Right lobe of liver (tissue), 6 donors: ENCODE results near the gene ZNF444. TPM values are rescaled to one million over a fixed set of nuclear protein-coding genes. Genes with fewer than 3 reads are reported as not detected.

Experiments
- ATAC-seq, 4 donors: fragments of 200-7000 bp; cut with Tn5 transposase; one replicate each; pipeline ENCODE4 v1.9.1; 2020; ENCODE audit warnings: mild to moderate bottlenecking in 4 of 4, moderate library complexity in 4 of 4
- DNase-seq, 3 donors: peaks; one replicate each; pipeline ENCODE4 v3.0.0-alpha.2; 2020
- H3K27ac ChIP-seq, 3 donors: fragments of 200-600 bp; one replicate each; pipeline ENCODE4 v1.8.0; 2022
- H3K27me3 ChIP-seq, 2 donors: fragments of 200-600 bp; one replicate each; pipeline ENCODE4 v1.8.0; 2022
- H3K36me3 ChIP-seq, 4 donors: fragments of 200-600 bp; sonication (generic) in 1 of 4; one replicate each; pipeline versions ENCODE4 v1.5.1 to v1.8.0; 2017 to 2022; ENCODE audit warnings: control low read depth in 1 of 4
- H3K4me1 ChIP-seq, 4 donors: fragments of 200-600 bp; sonication (generic) in 1 of 4; one replicate each; pipeline versions ENCODE4 v1.5.1 to v1.8.0; 2017 to 2022; ENCODE audit warnings: control low read depth in 1 of 4
- H3K4me3 ChIP-seq, 3 donors: fragments of 200-600 bp; one replicate each; pipeline ENCODE4 v1.8.0; 2022
- H3K9me3 ChIP-seq, 4 donors: fragments of 200-600 bp; sonication (generic) in 1 of 4; one replicate each; pipeline versions ENCODE4 v1.5.1 to v1.8.0; 2017 to 2022; ENCODE audit warnings: control low read depth in 1 of 4
- CTCF ChIP-seq, 4 donors: fragments of 200-600 bp in 3 of 4; fragments of 450-650 bp in 1 of 4; IDR thresholded peaks; one replicate each; pipeline versions ENCODE4 v1.5.1 to v1.8.0; 2016 to 2022; ENCODE audit warnings: antibody characterized with exemption in 4 of 4, mild to moderate bottlenecking in 2 of 4
- POLR2A ChIP-seq: fragments of 450-650 bp; IDR thresholded peaks from one replicate; pipeline ENCODE4 v1.6.1; 2017; ENCODE audit warnings: antibody characterized with exemption, mild to moderate bottlenecking
- WGBS: methylation state at CpG from one replicate; pipeline ENCODE4 v1.1.6; 2018; ENCODE audit warnings: low coverage, low lambda C conversion rate; ENCODE audit not compliant: insufficient coverage; ENCODE audit errors: missing lambda C conversion rate; 5-methylcytosine and 5-hydroxymethylcytosine counted together
- intact Hi-C, 2 donors: fragments of 100-400 bp; cut with DNase I; formaldehyde crosslinking; loops; one replicate each; pipeline versions ENCODE4 v1.11.2 to v1.14.1; 2022
- total RNA-seq, 6 experiments: library from RNA; depleted of rRNA in 2 of 6; stranded (reverse); fragments of >200 nt in 2 of 6; fragmentation: NEBNext Ultra II Directional in 3 of 6; extraction: Animal tissue kit (Norgen Biotek cat#: 25700) in 3 of 6; gene quantifications; one replicate each; pipeline versions ENCODE4 v1.1.0 to v1.2.4, GENCODE V29; 2016 to 2023
- donor health status: DM: no; HTN: yes; CAD: no.
- donor health status: DM: no; HTN: no; CAD: no.
- donor health status: DM: no; HTN: no; CAD: no.
- donor health status: DM: no; HTN: yes; CAD: no.
- donor health status: DM: no; HTN: yes; CAD: no.

The ZNF444 gene
- total RNA-seq, 6 experiments from 2014 or later: 23.2 to 38.4 (median 30.8) TPM

GRCh38 chr19:56156768-56157167 is 15.7 kb downstream of the ZNF444 start:
- Histone ChIP-seq H3K9me3 (no peaks in the 10 kb centered on the region), H3K27me3 (no peaks in the 10 kb centered on the region), H3K36me3 (peaks cover 0 to 28% (median 9%) of the 10 kb centered on the region in 4 donors), H3K4me1 (no peaks in the 10 kb centered on the region), H3K27ac (no peak overlapping the region), H3K4me3 (no peak overlapping the region)
- intact Hi-C loops: no loop called here
- peak in 1 of 4 donors; percentile 22 for ATAC-seq
- no peak for DNase-seq
- 100% methylated on average over 2 of the region's 11 CpGs for WGBS
- TF ChIP-seq POLR2A (no peak), CTCF (IDR thresholded peaks at IDR 0.05) (no peak)

- Histone ChIP-seq H3K36me3 (peaks cover 0 to 28% (median 9%) of the 10 kb centered on the region in 4 donors), H3K9me3 (no peaks in the 10 kb centered on the region), H3K4me1 (no peaks in the 10 kb centered on the region), H3K4me3 (no peak overlapping the region), H3K27ac (no peak overlapping the region), H3K27me3 (no peaks in the 10 kb centered on the region)
- ATAC-seq (no peak), DNase-seq (no peak)
- 95% methylated on average over 3 of the region's 16 CpGs for WGBS
- intact Hi-C loops: no loop called here
- TF ChIP-seq CTCF (IDR thresholded peaks at IDR 0.05) (no peak), POLR2A (no peak)
Observed at GRCh38 chr19:56158170-56158757, 17.2 kb downstream of the ZNF444 start.

GRCh38 chr19:56159009-56159559 is 18.0 kb downstream of the ZNF444 start:
- ATAC-seq: no peak
- Histone ChIP-seq H3K4me1 (no peaks in the 10 kb centered on the region), H3K27me3 (no peaks in the 10 kb centered on the region), H3K9me3 (no peaks in the 10 kb centered on the region), H3K4me3 (no peak overlapping the region), H3K36me3 (peaks cover 0 to 28% (median 8%) of the 10 kb centered on the region in 4 donors), H3K27ac (no peak overlapping the region)
- TF ChIP-seq CTCF (IDR thresholded peaks at IDR 0.05) (no peak), POLR2A (no peak)
- no peak for DNase-seq
- 95% methylated on average over 9 of the region's 9 CpGs for WGBS
- intact Hi-C loops: no loop called here

GRCh38 chr19:56159622-56160271 is 18.7 kb downstream of the ZNF444 start:
- H3K9me3 ChIP-seq: no peaks in the 10 kb centered on the region
- WGBS: 68% methylated on average over 6 of the region's 69 CpGs
- intact Hi-C loops: loop anchor here in 1 of 2 donors (10.0 kb wide), 2 partner anchors 55 to 75 kb away; no protein-coding TSS in a partner anchor
- TF ChIP-seq POLR2A (no peak), CTCF (IDR thresholded peaks at IDR 0.05) (no peak)
- no peak for DNase-seq
- no peaks in the 10 kb centered on the region for H3K27me3 ChIP-seq
- H3K4me1 ChIP-seq: no peaks in the 10 kb centered on the region
- ATAC-seq: no peak
- no peak overlapping the region for H3K27ac ChIP-seq
- H3K4me3 ChIP-seq: no peak overlapping the region
- peaks cover 0 to 25% (median 8%) of the 10 kb centered on the region in 4 donors for H3K36me3 ChIP-seq
